ENCODE data around the gene TSPAN17. TPM values are rescaled to one million over a fixed set of nuclear protein-coding genes. Genes with fewer than 3 reads are reported as not detected.

TSPAN17 gene
- total and polyA plus RNA-seq, 4 experiments from 2014 or later: 16.0 to 30.7 (median 27.1) TPM

Small RNA genes within 50 kb of the gene (microRNA-seq; reads per million reads assigned to microRNA genes)
- gene MIR4281 (ENCODE audit: borderline microRNAs expressed, borderline number of aligned reads, borderline replicate concordance): not detected

Other genes with a start within 250 kb of the TSPAN17 start
- 10 to 100 TPM; 34.8 to 40.5 TPM for gene CLTB, start 230.9 kb upstream of the TSPAN17 start, total RNA-seq
- gene CLTB, start 230.9 kb upstream of the TSPAN17 start, polyA plus RNA-seq: 10 to 100 TPM; 64.3 to 76.6 TPM
- 10 to 100 TPM; 32.3 to 33.6 TPM for gene FAF2, start 199.1 kb upstream of the TSPAN17 start, total RNA-seq
- 10 to 100 TPM; 10.8 to 18.4 TPM for gene FAF2, start 199.1 kb upstream of the TSPAN17 start, polyA plus RNA-seq
- gene RNF44, start 110.1 kb upstream of the TSPAN17 start, total RNA-seq: 100 to 1,000 TPM; 247 to 262 TPM
- gene RNF44, start 110.1 kb upstream of the TSPAN17 start, polyA plus RNA-seq: 1 to 10 TPM; 1.1 to 7.1 TPM
- gene CDHR2, start 98.1 kb upstream of the TSPAN17 start, total RNA-seq: 1 to 10 TPM; 2.9 TPM
- gene CDHR2, start 98.1 kb upstream of the TSPAN17 start, polyA plus RNA-seq: not detected
- gene GPRIN1, start 37.3 kb upstream of the TSPAN17 start, total RNA-seq: under 1 TPM; 0.41 to 0.44 TPM
- gene GPRIN1, start 37.3 kb upstream of the TSPAN17 start, polyA plus RNA-seq: under 1 TPM in 1 of 2 donors, not detected in 1; 0.37 TPM
- not detected for gene SNCB, start 16.9 kb upstream of the TSPAN17 start, total RNA-seq
- not detected for gene SNCB, start 16.9 kb upstream of the TSPAN17 start, polyA plus RNA-seq
- not detected for gene EIF4E1B, start 16.8 kb upstream of the TSPAN17 start, total RNA-seq
- gene EIF4E1B, start 16.8 kb upstream of the TSPAN17 start, polyA plus RNA-seq: not detected
- not detected for gene UNC5A, start 163.1 kb downstream of the TSPAN17 start, total RNA-seq
- not detected for gene UNC5A, start 163.1 kb downstream of the TSPAN17 start, polyA plus RNA-seq

Measured in CD4-positive, alpha-beta memory T cell (primary cell).